Suppressor macrophage (primary cell): ENCODE measurements around the gene KIF20B.
"Not testable (repeated sequence)": the region's sequence is repeated elsewhere in the genome, so short reads cannot be mapped to it uniquely, and the experiment has no call there.

Experiments
- DNase-seq, 4 experiments: peaks; one replicate each; pipeline ENCODE4 v3.0.0-alpha.2; 2020 to 2022

The KIF20B gene

DNA sequence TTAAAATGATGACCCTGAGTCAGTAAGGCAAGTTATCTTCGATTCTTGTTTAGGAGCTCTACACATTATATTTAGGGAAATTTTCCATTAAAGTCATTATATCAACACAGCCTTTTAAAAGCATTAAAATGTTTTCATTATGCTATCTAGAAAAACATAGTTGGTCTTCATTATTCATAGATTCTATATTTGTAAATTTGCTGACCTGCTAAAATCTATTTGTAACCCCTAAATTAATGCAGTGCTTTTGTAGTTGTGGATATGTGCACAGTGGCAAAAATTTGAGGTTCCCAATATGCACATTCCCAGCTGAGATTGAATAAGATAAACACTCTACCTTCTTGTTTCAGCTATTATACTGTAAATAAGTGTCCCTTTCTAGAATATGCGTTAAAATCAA is 81.1 kb downstream of the KIF20B start:
- DNase-seq, result no peak

DNA sequence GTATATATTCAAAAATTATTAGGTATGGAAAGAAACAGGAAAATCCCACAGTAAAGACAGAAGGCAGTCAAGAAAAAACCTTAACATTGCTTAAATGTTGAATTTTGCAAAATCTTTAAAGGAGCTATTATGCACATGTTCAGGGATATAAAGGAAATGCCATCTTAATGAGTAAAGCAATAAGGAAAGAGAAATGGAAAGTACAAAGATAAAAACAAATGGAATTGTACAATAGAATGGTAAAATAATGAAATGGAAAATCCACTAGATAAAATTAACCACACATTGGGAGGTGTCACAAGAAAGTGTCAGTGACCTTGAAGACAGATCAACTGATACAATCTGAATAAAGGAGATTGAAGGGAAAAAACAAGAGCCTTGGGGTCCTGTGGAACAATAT is 82.0 kb downstream of the KIF20B start:
- no peak for DNase-seq

DNA sequence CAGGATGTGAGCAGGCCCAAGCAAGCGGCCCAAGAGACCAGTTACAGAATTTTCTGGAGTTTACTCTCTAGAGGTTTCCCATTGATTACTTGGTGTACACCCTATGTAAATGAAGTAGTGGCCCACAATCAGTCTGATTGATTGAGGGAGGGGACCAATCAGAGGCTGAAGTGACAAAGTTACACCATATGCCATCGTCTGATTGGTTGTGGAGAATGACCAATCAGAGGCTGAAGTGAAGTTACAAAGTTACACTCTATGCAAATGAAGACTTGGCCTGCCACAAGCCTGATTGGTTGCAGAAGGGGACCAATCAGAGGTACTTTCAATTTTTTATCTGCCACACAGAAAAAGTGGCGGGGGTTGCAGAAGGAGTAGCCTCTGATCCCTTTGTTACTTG is 83.7 kb downstream of the KIF20B start:
- DNase-seq, result no peak

DNA sequence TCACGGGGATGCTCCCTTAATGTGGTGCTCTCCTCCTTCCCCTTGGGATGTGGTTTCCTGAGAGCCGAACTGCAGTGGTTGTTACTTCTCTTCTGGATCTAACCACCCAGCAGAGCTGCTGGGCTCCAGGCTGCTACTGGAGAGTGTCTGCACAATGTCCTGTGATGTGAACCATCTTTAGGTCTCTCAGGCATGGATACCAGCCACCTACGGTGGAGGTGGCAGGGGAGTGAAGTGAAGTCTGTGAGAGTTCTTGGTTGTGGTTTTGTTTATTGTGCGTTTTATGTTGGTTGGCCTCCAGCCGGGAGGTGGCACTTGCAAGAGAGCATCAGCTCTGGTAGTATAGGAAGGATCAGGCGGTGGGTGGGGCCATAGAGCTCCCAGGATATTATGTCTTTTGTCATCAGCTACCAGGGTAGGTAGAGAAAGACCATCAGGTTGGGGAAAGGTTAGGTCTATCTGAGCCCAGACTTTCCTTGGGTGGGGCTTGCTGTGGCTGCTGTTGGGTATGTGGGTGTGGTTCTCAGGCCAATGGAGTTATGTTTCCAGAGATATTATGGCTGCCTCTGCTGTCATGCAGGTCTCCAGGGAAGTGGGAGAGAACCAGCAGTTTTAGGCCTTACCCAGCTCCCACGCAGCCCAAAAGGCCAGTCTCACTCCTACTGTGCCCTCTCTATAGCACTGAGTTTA is 87.9 kb downstream of the KIF20B start:
- DNase-seq, result no peak

DNA sequence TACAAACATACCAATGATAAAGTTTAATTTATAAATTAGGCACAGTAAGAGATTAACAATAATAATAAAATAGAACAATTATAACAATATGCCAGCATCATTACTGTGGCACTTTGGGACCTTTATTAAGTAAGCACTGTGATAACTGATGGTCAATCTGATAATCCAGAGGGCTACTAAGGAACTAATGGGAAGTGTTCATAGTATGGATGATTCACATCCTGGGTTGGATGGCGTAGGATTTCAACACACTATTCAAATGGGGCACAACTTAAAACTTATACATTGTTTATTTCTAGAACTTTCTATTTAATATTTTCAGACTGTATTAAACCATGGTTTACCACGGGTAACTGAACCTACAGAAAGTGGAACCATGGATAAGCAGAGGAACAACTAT is 90.8 kb downstream of the KIF20B start:
- DNase-seq, result peak in 2 of 4 experiments; percentile 14 to 24

DNA sequence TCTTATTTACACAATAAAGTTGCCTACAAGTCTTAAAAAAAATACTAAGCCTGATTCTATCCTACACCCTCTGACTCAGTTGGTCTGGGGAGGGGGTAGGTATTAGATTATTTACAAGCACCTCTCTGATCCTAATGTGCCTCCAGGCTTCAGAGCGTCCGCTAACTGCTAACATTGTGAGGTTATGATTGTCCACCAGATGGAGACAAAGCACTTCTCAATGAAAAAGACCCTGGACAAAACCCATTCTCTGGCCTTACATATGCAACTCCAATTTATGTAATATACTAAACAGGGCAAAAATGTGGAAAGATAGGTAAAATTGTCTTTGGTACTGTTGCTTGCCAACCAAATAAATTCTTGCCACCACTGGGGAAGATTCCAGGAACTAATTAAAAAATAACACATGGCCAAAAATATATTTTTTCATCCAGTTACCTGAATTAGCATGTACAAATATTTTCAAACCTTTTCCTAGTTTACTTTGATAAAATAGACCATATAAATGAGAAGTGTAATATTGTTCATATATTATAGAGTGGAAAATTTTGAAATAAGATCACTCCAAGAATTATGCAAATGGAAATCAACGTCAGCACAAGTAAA is 92.4 kb downstream of the KIF20B start:
- DNase-seq, result peak; percentile 67 to 90 (median 83)

DNA sequence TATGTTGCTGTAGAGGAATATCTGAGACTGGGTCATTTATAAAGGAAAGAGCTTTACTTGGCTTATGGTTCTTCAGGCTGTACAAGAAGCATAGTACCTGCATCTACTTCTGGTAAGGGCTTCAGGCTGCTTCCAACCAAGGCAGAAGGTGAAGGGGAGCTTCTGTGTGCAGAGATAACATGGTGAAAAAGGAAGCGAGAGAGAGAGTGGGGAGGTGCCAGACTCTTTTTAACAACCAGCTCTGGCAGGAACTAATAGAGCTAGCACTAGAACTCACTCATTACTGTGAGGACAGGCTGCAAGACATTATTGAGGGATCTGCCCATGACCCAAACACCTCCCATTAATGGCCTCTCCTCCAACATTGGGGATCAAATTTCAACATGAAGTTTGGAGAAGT is 94.5 kb downstream of the KIF20B start:
- no peak for DNase-seq

DNA sequence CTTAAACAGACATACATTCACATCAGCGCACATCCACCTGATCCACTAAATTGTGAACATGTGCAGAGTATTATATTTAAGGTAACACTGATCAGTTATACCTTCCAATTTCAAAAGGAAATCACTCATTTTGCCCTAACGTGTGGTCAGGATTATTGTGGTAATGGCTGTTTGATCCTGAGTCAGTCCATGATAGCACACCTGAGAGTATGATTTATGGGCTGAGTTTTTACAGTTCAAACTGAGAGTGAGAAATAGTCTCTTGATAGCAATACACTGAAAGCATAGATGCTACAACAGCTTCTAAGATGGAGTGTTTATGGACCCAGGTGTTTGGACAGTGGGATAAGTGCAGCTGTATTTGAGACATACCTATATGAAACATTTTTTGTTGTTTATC is 96.7 kb downstream of the KIF20B start:
- no peak for DNase-seq

DNA sequence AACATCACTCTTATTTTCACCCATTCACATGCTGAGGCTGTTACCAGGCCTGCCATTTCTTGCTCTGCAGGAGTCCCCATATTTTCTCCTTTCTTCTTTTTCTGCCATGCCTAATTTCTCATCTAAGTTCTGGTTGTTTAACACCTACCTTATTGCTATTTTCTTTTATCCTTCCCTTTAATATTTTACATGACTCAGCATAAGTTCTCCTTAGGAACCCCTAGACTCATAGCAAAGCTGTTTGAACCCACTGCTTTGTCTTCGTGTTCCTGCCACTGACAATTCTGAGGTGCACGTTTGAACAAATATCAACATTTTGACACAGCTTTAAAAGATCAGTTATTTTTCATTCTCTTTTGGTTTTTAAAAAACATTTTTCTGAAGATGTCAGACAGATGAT is 98.2 kb downstream of the KIF20B start:
- no peak for DNase-seq

DNA sequence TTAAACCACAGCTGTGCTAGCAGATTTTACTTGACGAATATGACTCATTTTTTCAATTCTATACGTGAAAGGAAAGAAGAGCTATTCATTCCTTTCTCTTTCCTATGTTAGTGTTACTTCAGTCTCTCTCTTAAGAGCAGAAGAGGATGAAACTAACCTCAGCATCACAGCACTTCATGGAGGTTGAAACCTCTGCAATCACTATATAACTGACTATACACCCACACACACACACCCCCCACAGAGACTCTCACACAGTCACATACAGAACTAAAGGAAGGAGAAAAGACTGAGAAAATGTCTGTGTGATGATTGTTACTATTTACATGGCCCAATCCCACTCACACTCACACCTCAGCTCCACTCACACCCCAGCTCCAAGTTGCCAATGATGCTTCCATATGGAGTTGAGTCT is 104.2 kb downstream of the KIF20B start:
- DNase-seq, result no peak

DNA sequence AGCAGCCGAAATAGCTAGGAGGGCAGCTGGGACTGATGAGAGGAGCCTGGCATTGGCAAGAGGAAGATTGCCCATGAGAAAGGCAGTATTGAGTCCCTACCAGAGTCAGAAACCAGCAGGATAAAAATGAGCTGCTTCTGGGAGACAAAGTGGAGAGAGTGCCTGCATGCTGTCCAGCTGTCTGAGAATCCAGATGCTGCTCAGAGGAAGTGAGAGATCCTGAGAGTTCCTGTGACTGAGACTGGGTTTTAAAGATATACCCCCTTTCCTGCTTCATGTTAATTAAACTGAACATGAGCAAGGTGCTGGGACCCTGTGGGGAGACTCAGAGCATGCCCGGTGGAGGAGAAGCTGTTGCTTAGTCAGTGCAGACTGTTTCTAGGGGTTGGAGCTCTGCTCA is 107.5 kb downstream of the KIF20B start:
- no peak for DNase-seq

DNA sequence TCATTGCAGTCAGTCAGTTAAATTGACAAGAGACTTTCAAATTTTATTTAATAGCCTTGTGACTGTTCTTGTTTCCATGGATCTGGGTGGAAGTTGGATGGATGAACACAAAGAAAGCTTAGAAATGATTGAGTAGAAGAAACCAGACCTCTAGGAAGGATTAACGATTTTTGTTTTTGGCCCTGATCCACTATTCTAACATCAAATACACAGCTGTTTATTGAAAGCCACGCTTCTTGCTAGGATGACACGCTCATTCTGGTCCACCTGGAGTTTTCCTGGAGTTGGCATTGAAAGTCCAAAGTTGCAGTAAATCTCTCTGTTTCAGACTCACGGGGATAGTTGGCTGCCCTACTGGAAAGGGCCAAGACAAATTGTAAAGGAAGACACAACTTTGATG is 108.4 kb downstream of the KIF20B start:
- no peak for DNase-seq

DNA sequence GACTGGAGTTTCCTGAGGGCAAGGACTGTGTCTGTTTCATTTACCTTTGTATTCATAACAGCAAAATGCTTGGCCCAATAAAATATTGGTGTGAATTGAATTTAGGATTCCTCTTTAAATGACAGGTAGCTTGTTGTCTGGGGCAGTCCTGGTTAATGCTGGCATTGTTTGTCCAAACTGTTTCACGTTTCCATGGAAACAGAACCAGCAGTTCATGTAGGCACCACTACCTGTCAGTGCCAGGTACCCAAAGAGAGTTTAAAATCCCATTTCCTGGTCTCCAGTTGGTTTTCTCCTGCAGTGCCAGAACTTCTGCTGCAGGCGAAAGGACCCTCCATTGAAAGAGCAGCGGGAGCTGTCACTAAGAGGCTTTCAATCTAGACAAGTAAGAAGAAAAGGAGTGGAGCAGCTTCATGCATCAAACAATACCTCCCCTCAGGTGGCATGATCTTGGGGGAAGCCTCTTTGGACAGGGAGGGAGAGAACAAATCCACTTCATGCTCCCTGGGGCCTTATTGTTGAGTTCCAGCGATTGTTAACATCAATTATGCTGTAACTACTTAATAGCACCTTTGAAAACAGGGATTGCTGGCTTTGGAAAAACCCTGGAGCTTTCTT is 109.6 kb downstream of the KIF20B start:
- no peak for DNase-seq

DNA sequence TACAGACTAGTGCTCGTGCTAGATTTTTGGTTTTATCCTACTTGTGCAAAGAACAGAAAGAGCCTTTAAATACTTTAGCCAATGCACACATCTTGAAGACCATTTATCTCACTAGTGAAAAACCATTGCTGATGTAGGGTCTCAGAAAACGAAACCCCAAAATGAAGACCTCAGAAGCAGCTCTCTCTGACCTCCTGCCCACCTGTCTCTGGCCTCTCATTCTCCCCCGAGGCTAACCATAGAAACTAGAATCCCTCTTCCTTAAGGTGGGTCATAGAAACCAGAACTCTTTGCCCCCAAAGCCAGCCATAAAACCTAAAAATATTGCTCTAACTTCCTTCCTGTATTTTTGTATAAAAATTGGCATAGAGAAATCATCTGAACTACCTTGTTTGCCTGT is 112.2 kb downstream of the KIF20B start:
- DNase-seq, result no peak

DNA sequence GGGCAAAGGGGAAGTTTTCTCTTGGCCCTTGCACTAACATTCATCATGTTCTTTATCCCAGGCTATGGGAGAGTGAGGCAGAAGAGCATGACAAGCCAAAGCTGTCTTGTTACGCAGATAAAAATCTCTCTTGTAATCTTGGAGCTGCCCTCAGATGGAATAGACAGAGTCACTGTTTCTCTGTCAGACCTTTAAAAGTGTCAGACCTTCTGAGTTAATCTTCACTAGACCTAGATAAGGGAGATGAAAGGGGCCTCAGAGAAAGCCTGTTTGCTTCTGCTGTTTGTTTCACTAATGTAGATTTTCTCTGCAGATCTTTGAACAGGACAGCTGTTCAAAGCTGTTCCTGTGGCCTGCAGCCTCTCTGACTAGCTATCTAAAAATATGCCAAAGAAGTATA is 112.9 kb downstream of the KIF20B start:
- no peak for DNase-seq

DNA sequence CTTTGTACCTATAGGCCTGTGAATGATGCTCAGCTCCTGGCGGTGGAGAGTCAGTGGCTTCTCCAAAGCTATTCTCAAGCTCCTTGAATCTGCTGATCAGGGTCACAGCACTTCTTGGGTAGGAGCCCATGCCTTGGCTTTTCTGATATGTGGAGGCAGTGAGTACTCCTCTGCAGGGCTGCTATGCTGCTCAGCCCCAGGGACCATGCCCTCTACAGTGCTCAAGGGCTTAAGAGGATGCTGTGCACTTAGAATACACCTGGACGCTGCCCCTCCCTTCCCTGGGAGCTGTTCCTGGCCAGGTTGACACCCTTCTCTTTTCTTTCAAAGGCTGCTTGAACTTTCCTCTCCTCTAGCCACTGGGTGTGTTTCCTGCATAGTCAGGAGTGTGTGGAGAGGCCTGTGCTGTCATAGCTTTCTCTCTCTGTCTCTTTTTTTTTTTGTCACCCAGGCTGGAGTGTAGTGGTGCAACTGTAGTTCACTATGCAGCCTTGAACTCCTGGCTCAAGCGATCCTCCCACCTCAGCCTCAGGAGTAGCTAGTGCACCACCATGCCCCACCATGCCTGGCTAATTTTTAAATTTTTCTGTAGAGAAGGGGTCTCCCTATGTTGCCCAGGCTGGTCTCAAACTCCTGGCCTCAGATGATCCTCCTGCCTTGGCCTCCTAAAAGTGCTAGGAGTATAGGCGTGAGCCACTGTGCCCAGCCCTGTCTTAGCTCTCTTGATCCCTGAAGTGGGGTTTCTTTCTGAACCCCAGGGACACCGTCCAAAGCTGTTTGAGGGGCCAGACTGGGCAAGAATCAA is 113.9 kb downstream of the KIF20B start:
- no peak for DNase-seq

DNA sequence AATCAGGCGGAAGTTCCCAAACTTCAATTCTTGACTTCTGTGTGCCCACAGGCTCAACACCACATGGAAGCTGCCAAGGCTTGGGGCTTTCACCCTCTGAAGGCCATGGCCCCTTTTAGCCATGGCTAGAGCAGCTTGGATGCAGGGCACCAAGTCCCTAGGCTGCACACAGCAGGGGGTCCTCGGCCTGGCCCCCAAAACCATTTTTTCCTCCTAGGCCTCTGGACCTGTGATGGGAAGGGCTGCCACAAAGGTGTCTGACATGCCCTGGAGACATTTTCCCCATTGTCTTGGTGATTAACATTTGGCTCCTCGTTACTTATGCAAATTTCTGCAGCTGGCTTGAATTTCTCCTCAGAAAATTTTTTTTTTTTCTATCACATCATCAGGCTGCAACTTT is 117.6 kb downstream of the KIF20B start:
- not testable (repeated sequence) for DNase-seq
